HG03432 (cell line): Measurements from ENCODE around the gene S100A7.

Experiments used
- ATAC-seq: cut with Tn5 transposase; IDR thresholded peaks from one replicate; pipeline ENCODE4 v1.9.1; 2021; ENCODE audit warnings: mild to moderate bottlenecking, moderate library complexity; ENCODE audit not compliant: unreplicated experiment

S100A7 gene

GRCh38 chr1:153460551-153460950, at the start of gene S100A7:
TSS of gene S100A7 (minus strand) at chr1:153460651. CDS start at chr1:153459013, 1,638 bp downstream.
- no peak for ATAC-seq

- ATAC-seq = no peak
These were observed 49.4 kb upstream of the S100A7 start for GRCh38 chr1:153509729-153510354.

- no peak for ATAC-seq
These were observed 48.6 kb upstream of the S100A7 start for GRCh38 chr1:153509036-153509435.

GRCh38 chr1:153507926-153508583, 47.6 kb upstream of the S100A7 start:
- no peak for ATAC-seq

DNA sequence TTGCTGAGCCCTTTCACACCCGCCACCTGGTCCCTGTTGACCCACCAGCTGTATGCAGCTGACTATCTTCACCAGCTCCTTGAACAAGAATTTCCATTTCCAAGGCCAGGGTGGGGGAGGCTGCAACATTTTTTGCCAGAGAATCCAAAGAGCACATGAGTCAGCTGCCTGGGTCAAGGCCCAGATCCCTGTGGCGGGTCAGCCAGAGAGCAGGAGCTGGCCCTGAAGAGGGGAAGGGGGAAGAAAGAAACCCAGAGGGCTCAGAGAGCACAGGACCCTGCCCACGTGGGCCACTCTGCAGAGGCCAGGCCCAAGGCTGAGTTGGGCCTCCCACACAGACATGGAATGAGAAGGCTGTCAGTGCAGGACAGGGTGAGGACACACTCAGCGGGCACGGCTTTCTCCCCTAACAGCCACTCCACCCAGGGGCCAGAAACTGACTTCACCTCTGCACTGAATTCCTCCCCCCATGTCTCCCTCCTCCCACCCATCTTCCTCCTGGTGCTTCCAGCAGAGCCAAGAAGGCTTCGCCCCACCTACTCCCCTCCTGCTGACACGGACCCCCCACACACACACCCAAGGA, 46.5 kb upstream of the S100A7 start:
- ATAC-seq = no peak

DNA sequence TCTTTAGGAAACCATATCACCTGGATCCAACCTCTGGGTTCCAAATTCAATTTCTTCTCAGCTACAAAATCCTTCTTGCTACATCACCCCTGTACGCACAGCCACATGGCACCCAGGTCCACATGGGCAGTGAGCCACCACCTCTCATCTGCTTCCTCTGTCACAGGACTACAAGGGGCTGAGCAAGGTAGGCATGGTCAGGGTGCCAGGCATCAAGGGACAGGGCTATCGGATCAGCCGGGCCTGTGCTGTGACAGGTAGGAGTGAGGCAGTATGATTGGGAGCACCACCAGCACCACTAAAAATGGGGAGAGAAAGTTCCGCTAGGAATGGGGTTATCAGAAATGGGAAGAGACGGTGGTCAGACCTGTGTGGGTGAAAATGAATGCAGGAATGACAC, 45.9 kb upstream of the S100A7 start:
- no peak for ATAC-seq

- no peak for ATAC-seq
These were observed 45.1 kb upstream of the S100A7 start for GRCh38 chr1:153505576-153505975.

- ATAC-seq = no peak
These were observed 43.3 kb upstream of the S100A7 start for GRCh38 chr1:153503766-153504165.

DNA sequence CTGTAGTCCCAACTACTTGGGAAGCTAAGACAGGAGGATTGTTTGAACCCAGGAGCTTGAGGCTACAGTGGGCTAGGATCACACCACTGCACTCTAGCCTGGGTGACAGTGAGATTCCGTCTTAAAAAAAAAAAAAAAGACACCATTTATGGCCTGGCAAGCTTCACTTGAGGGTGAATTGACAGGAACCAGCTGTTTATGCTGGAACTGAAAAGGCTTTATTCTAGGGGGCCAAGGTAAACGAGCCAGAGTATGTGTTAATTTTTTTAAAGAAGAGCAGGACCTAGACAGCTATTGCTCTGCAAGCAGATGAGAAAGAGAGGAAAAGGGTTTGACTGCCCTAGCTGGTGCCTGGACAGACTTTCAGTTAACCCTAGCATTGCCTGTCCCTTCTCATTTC, 38.3 kb upstream of the S100A7 start:
- no peak for ATAC-seq

GRCh38 chr1:153495536-153495935, 35.1 kb upstream of the S100A7 start:
- no peak for ATAC-seq

GRCh38 chr1:153494976-153495535, 34.6 kb upstream of the S100A7 start:
- no peak for ATAC-seq

- ATAC-seq = no peak
These were observed 33.0 kb upstream of the S100A7 start for GRCh38 chr1:153493343-153493960.

DNA sequence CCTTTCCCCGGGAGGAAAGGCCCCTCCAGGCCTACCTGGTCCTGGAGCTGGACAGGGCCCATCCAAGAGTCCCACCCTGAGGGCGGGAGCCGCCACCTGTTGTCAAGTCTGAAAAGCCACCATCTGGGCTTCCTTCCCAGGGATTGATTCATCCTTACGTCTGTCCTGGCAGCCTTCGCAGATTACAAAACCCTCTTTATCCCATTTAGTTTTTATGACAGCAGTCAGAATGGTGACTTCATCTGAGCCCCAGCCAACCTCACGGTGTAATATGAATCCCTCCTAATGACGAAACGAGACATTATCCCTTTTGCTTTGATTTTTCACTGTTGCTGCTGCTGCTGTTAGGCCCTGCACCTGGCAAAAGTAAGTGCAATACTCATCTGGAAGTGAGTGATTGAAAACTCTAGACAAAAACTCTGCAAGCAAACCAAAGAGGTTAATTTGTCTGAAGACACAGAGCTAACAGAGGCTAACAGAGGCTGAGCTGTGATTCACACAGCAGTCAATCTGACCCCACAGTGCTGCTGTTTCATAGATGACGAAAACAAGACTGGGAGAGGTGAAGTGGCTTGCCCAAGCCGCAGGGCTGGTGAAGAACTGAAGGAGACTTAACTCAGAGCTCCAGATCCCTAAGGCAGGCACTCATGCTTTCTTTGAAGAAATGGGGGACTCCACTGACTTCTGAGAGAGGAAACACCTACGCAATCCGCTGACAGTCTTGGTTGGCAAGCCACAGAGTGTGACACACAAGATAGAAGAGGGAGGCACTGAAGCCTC, 30.0 kb upstream of the S100A7 start:
- no peak for ATAC-seq

GRCh38 chr1:153488731-153489130, 28.3 kb upstream of the S100A7 start:
- ATAC-seq = no peak

DNA sequence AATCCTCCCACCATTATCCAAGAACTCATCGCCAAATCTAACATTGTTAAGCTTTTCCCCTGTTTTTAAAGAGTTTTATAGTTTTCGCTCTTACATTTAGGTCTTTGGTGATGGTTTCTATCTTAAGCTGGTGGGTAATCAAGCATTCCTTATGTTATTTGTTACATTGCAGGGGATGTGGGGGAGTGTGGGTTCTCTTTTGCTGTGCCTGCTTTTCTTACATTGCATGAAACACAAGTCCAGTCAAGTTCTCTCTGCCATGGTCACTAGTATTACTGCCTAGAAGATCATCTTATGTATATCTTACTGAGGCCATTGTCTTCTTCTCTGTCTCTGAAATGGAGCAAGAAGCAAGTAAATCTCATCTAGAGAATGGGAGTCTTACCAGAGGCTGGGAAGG, 27.3 kb upstream of the S100A7 start:
- no peak for ATAC-seq

- ATAC-seq = no peak
These were observed 25.4 kb upstream of the S100A7 start for GRCh38 chr1:153485863-153486262.

DNA sequence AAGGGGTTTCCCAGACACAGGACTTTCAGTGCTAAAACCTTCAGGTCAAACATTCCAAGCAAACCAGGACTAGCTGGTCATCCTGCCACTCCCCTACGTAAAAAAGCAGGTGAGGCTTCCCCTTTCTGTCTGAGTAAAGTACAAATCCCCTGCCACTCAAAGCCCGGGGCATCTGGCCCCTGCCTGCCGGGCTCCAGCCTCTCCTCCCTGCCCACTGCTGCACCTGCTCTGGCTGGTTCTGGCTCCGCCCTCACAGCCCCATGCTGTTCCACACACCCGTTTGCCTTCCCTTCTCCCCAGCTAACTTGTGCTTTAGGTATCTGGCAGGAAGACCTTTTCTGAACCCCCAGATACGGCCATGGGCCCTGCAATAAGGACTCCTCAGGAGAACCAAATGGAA, 23.3 kb upstream of the S100A7 start:
- ATAC-seq = no peak

- no peak for ATAC-seq
These were observed 20.7 kb upstream of the S100A7 start for GRCh38 chr1:153481124-153481523.

DNA sequence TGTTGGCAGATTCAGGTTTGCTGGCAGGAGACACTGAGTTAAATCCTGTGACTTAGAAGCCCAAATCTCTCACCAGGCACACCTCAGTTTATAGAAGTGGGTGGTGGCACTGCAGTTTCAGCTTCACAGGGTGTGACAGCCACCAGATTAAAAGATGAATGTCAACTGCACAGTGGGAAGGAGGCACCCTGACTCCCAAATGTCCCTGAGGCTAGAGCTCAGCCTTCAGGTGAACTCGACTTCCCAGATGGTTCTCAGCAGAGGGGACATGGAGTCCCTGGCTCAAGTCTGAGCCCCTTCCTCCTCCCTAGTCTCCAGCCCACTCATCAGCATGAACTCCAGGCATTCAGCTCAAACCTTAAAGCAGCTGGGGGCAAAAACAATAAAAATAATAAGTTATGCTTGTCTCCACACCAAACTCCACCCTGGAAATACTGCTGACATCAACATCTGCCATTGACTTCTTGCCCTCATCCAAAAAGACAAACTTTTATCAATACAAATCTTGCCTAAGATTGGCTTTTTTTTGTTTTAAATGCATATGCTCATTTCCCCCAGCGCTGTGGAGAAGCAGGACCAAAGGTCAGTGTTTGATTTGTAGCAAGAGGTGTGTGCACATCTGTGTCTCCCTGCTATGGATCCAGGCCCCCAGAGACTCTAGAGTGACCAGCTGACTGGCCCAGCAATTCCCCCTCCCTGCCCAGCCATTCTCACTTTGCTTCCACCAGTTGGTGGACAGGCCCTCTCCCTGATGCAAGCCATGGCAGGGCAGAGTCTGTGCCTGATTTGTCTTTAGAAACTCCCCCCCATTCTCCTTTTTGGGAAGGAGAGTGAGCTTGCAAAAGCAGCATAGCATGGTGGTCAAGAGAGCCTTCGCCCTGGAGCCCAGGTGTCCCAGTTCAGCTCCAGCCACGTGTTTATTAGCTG, 18.5 kb upstream of the S100A7 start:
- no peak for ATAC-seq
